ENCODE data around the gene ATG9B.
"Not testable (repeated sequence)": the region's sequence is repeated elsewhere in the genome, so short reads cannot be mapped to it uniquely, and the experiment has no call there.

ATG9B gene

GRCh38 chr7:151018421-151019129, 5.7 kb downstream of the ATG9B start:
- no peaks in the 10 kb centered on the region for H3K36me3 Mint-ChIP-seq
- H3K4me1 Mint-ChIP-seq: peaks cover 28 to 47% of the 10 kb centered on the region in 2 donors
- H3K27me3 Mint-ChIP-seq: peaks cover 55 to 64% of the 10 kb centered on the region in 2 donors
- peak overlapping the region; percentile 77 to 86 for H3K4me3 Mint-ChIP-seq
- peak overlapping the region; percentile 93 for H3K27ac Mint-ChIP-seq
- DNase-seq (no peak), ATAC-seq (replicated peaks) (peak; percentile 35 to 39)
- H3K9me3 Mint-ChIP-seq: peaks cover 0 to 1% of the 10 kb centered on the region in 2 donors

GRCh38 chr7:151017953-151018420, 6.3 kb downstream of the ATG9B start:
- Mint-ChIP-seq H3K4me1 (peaks cover 28 to 50% of the 10 kb centered on the region in 2 donors), H3K27me3 (peaks cover 52 to 58% of the 10 kb centered on the region in 2 donors), H3K9me3 (peaks cover 0 to 1% of the 10 kb centered on the region in 2 donors), H3K27ac (peak overlapping the region; percentile 93), H3K4me3 (peak overlapping the region; percentile 77 to 86), H3K36me3 (no peaks in the 10 kb centered on the region)
- peak; percentile 43 for DNase-seq
- ATAC-seq (replicated peaks): peak; percentile 76 to 78

- H3K36me3 Mint-ChIP-seq: no peaks in the 10 kb centered on the region
- peaks cover 0 to 1% of the 10 kb centered on the region in 2 donors for H3K9me3 Mint-ChIP-seq
- H3K27ac Mint-ChIP-seq: peak overlapping the region; percentile 2
- DNase-seq: no peak
- H3K4me1 Mint-ChIP-seq: peaks cover 30 to 55% of the 10 kb centered on the region in 2 donors
- H3K27me3 Mint-ChIP-seq: peaks cover 53 to 59% of the 10 kb centered on the region in 2 donors
- peak overlapping the region; percentile 77 to 86 for H3K4me3 Mint-ChIP-seq
- no peak for ATAC-seq (replicated peaks)
Observed at GRCh38 chr7:151017370-151017952, 6.8 kb downstream of the ATG9B start.

- no peak overlapping the region for H3K4me3 Mint-ChIP-seq
Observed at GRCh38 chr7:151016942-151017341, 7.4 kb downstream of the ATG9B start.

GRCh38 chr7:151016505-151016904, 7.8 kb downstream of the ATG9B start:
- no peaks in the 10 kb centered on the region for H3K36me3 Mint-ChIP-seq
- no peak for ATAC-seq (replicated peaks)
- DNase-seq: no peak
- H3K27me3 Mint-ChIP-seq: peaks cover 56 to 64% of the 10 kb centered on the region in 2 donors
- no peak overlapping the region for H3K4me3 Mint-ChIP-seq
- H3K9me3 Mint-ChIP-seq: peaks cover 0 to 1% of the 10 kb centered on the region in 2 donors
- H3K4me1 Mint-ChIP-seq: peaks cover 32 to 57% of the 10 kb centered on the region in 2 donors
- peak overlapping the region; percentile 59 for H3K27ac Mint-ChIP-seq

More at GRCh38 chr7:151016942-151017341, 7.4 kb downstream of the ATG9B start:
- peaks cover 0 to 1% of the 10 kb centered on the region in 2 donors for H3K9me3 Mint-ChIP-seq
- H3K36me3 Mint-ChIP-seq: no peaks in the 10 kb centered on the region
- ATAC-seq (replicated peaks) (no peak), DNase-seq (no peak)
- H3K4me1 Mint-ChIP-seq: peaks cover 32 to 57% of the 10 kb centered on the region in 2 donors
- no peak overlapping the region for H3K27ac Mint-ChIP-seq
- peaks cover 57 to 65% of the 10 kb centered on the region in 2 donors for H3K27me3 Mint-ChIP-seq

- H3K27me3 Mint-ChIP-seq: peaks cover 53 to 60% of the 10 kb centered on the region in 2 donors
- H3K4me3 Mint-ChIP-seq: no peak overlapping the region
- ATAC-seq (replicated peaks): no peak
- H3K27ac Mint-ChIP-seq: no peak overlapping the region
- H3K4me1 Mint-ChIP-seq: peaks cover 34 to 58% of the 10 kb centered on the region in 2 donors
- H3K36me3 Mint-ChIP-seq: no peaks in the 10 kb centered on the region
- no peak for DNase-seq
- H3K9me3 Mint-ChIP-seq: peaks cover 0 to 1% of the 10 kb centered on the region in 2 donors
Observed at GRCh38 chr7:151015967-151016366, 8.3 kb downstream of the ATG9B start.

- peaks cover 0 to 1% of the 10 kb centered on the region in 2 donors for H3K9me3 Mint-ChIP-seq
- H3K36me3 Mint-ChIP-seq: no peaks in the 10 kb centered on the region
- H3K27ac Mint-ChIP-seq: no peak overlapping the region
- peaks cover 34 to 66% of the 10 kb centered on the region in 2 donors for H3K4me1 Mint-ChIP-seq
- ATAC-seq (replicated peaks): no peak
- peaks cover 48 to 60% of the 10 kb centered on the region in 2 donors for H3K27me3 Mint-ChIP-seq
- peak overlapping the region; percentile 8 to 31 for H3K4me3 Mint-ChIP-seq
- no peak for DNase-seq
Observed at GRCh38 chr7:151014950-151015349, 9.3 kb downstream of the ATG9B start.

GRCh38 chr7:151013733-151014497, 10.4 kb downstream of the ATG9B start:
- ATAC-seq (replicated peaks): peak; percentile 69 to 75
- H3K36me3 Mint-ChIP-seq: no peaks in the 10 kb centered on the region
- H3K27me3 Mint-ChIP-seq: peaks cover 39 to 53% of the 10 kb centered on the region in 2 donors
- DNase-seq: peak; percentile 79
- peaks cover 0 to 1% of the 10 kb centered on the region in 2 donors for H3K9me3 Mint-ChIP-seq
- peak overlapping the region; percentile 92 to 94 for H3K4me3 Mint-ChIP-seq
- H3K27ac Mint-ChIP-seq: peak overlapping the region; percentile 97
- peaks cover 30 to 58% of the 10 kb centered on the region in 2 donors for H3K4me1 Mint-ChIP-seq

GRCh38 chr7:151013356-151013732, 10.9 kb downstream of the ATG9B start:
- Mint-ChIP-seq H3K4me3 (peak overlapping the region; percentile 92 to 94), H3K27ac (peak overlapping the region; percentile 97), H3K36me3 (no peaks in the 10 kb centered on the region), H3K9me3 (peaks cover 0 to 1% of the 10 kb centered on the region in 2 donors), H3K4me1 (peaks cover 29 to 52% of the 10 kb centered on the region in 2 donors), H3K27me3 (peaks cover 34 to 50% of the 10 kb centered on the region in 2 donors)
- ATAC-seq (replicated peaks): peak; percentile 7 to 16
- no peak for DNase-seq

- Mint-ChIP-seq H3K4me3 (peak overlapping the region in 1 of 2 donors; percentile 57), H3K9me3 (peaks cover 0 to 1% of the 10 kb centered on the region in 2 donors), H3K36me3 (no peaks in the 10 kb centered on the region), H3K4me1 (peaks cover 27 to 48% of the 10 kb centered on the region in 2 donors), H3K27ac (no peak overlapping the region), H3K27me3 (peaks cover 32 to 50% of the 10 kb centered on the region in 2 donors)
- DNase-seq (no peak), ATAC-seq (replicated peaks) (peak in 1 of 2 donors; percentile 13)
Observed at GRCh38 chr7:151012911-151013347, 11.4 kb downstream of the ATG9B start.

GRCh38 chr7:151012031-151012692, 12.1 kb downstream of the ATG9B start:
- ATAC-seq (replicated peaks): no peak
- H3K27ac Mint-ChIP-seq: no peak overlapping the region
- DNase-seq: no peak
- H3K27me3 Mint-ChIP-seq: peaks cover 32 to 58% of the 10 kb centered on the region in 2 donors
- H3K9me3 Mint-ChIP-seq: peaks cover 0 to 1% of the 10 kb centered on the region in 2 donors
- peaks cover 24 to 41% of the 10 kb centered on the region in 2 donors for H3K4me1 Mint-ChIP-seq
- H3K36me3 Mint-ChIP-seq: no peaks in the 10 kb centered on the region
- no peak overlapping the region for H3K4me3 Mint-ChIP-seq

GRCh38 chr7:151011616-151012015, 12.7 kb downstream of the ATG9B start:
- not testable (repeated sequence) for H3K9me3 Mint-ChIP-seq; H3K36me3 Mint-ChIP-seq; H3K4me3 Mint-ChIP-seq; DNase-seq; ATAC-seq (replicated peaks)
- Mint-ChIP-seq H3K4me1 (peaks cover 24 to 41% of the 10 kb centered on the region in 2 donors), H3K27me3 (peaks cover 31 to 59% of the 10 kb centered on the region in 2 donors), H3K27ac (peak overlapping the region; percentile 25)

GRCh38 chr7:151011097-151011409, 13.2 kb downstream of the ATG9B start:
- Mint-ChIP-seq H3K27me3 (peaks cover 26 to 59% of the 10 kb centered on the region in 2 donors), H3K4me1 (peaks cover 24 to 41% of the 10 kb centered on the region in 2 donors), H3K36me3 (no peaks in the 10 kb centered on the region), H3K4me3 (no peak overlapping the region), H3K27ac (no peak overlapping the region), H3K9me3 (peaks cover 0 to 1% of the 10 kb centered on the region in 2 donors)
- ATAC-seq (replicated peaks) (no peak), DNase-seq (no peak)

Measured in stimulated activated naive B cell treated with anti-CD40 and anti-IgM and Interleukin-4, amounts not matched to agents 10 μg/mL and 1 μg/mL and 100 μg/mL, for 72 hours (primary cell).